ENCODE measurements around the gene RSPH6A. TPM values are rescaled to one million over a fixed set of nuclear protein-coding genes. Genes with fewer than 3 reads are reported as not detected.

RSPH6A gene
- total and polyA plus RNA-seq, 2 of the 13 experiments (the other 11 are each of a cell fraction or from before 2014, with no cell fraction given): 0.07 TPM; not detected in 1

GRCh38 chr19:45770192-45771101 is 44.7 kb downstream of the RSPH6A start (continued):
- TF ChIP-seq ZFAT (CRISPR knock-in tag; conservative IDR thresholded peaks at IDR 0.05): no peak
- TF ChIP-seq KDM5A (IDR thresholded peaks at IDR 0.05; ENCODE audit: borderline replicate concordance, low read length): peak; percentile 51; the same call in 1 of the 2 replicates
- no peak; the same call in 1 of the 2 replicates for TF ChIP-seq ZNF652 (CRISPR knock-in tag; IDR thresholded peaks at IDR 0.05; ENCODE audit: borderline replicate concordance, low read depth)
- TF ChIP-seq RARA (CRISPR knock-in tag; IDR thresholded peaks at IDR 0.05): no peak
- 0 out of 2 replicates have a peak, but pooled peaks have one; percentile 22 for TF ChIP-seq ZBTB38 (CRISPR knock-in tag; IDR thresholded peaks at IDR 0.05)
- no peak for TF ChIP-seq PAF1 (CRISPR knock-in tag; IDR thresholded peaks at IDR 0.05)
- TF ChIP-seq ZNF639 (CRISPR knock-in tag; conservative IDR thresholded peaks at IDR 0.05): no peak; the same call in 1 of the 2 replicates
- peak; percentile 58; the same call in 1 of the 2 replicates for TF ChIP-seq ISL2 (CRISPR knock-in tag; IDR thresholded peaks at IDR 0.05)
- 0 out of 2 replicates have a peak, but pooled peaks have one; percentile 55 for TF ChIP-seq ZSCAN29 (CRISPR knock-in tag; conservative IDR thresholded peaks at IDR 0.05)
- no peak for TF ChIP-seq TCF12 (IDR thresholded peaks at IDR 0.05)
- peak; percentile 86; the same call in 1 of the 2 replicates for TF ChIP-seq TCF12 (CRISPR knock-in tag; IDR thresholded peaks at IDR 0.05)
- TF ChIP-seq ELF1 (CRISPR knock-in tag; IDR thresholded peaks at IDR 0.05): no peak; the same call in 1 of the 2 replicates
- peak; percentile 93 for TF ChIP-seq ZNF547 (CRISPR knock-in tag; IDR thresholded peaks at IDR 0.05)
- TF ChIP-seq GFI1 (CRISPR knock-in tag; IDR thresholded peaks at IDR 0.05; ENCODE audit: borderline replicate concordance): no peak; the same call in 1 of the 2 replicates
- TF ChIP-seq TRIM24 (CRISPR knock-in tag; IDR thresholded peaks at IDR 0.05): no peak
- 0 out of 2 replicates have a peak, but pooled peaks have one; percentile 40 for TF ChIP-seq CHD4 (IDR thresholded peaks at IDR 0.05; ENCODE audit: borderline replicate concordance, low read length)
- TF ChIP-seq, protein P1, sequence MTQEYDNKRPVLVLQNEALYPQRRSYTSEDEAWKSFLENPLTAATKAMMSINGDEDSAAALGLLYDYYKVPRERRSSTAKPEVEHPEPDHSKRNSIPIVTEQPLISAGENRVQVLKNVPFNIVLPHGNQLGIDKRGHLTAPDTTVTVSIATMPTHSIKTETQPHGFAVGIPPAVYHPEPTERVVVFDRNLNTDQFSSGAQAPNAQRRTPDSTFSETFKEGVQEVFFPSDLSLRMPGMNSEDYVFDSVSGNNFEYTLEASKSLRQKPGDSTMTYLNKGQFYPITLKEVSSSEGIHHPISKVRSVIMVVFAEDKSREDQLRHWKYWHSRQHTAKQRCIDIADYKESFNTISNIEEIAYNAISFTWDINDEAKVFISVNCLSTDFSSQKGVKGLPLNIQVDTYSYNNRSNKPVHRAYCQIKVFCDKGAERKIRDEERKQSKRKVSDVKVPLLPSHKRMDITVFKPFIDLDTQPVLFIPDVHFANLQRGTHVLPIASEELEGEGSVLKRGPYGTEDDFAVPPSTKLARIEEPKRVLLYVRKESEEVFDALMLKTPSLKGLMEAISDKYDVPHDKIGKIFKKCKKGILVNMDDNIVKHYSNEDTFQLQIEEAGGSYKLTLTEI (CRISPR knock-in tag; conservative IDR thresholded peaks at IDR 0.05): no peak; the same call in 1 of the 2 replicates
- no peak for TF ChIP-seq ZNF382 (CRISPR knock-in tag; IDR thresholded peaks at IDR 0.05; ENCODE audit: borderline replicate concordance)
- no peak for TF ChIP-seq ZNF468 (CRISPR knock-in tag; IDR thresholded peaks at IDR 0.05)
- TF ChIP-seq, protein P2, sequence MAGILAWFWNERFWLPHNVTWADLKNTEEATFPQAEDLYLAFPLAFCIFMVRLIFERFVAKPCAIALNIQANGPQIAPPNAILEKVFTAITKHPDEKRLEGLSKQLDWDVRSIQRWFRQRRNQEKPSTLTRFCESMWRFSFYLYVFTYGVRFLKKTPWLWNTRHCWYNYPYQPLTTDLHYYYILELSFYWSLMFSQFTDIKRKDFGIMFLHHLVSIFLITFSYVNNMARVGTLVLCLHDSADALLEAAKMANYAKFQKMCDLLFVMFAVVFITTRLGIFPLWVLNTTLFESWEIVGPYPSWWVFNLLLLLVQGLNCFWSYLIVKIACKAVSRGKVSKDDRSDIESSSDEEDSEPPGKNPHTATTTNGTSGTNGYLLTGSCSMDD (CRISPR knock-in tag; IDR thresholded peaks at IDR 0.05): peak; percentile 82; the same call in 1 of the 2 replicates
- no peak for TF ChIP-seq ZNF432 (CRISPR knock-in tag; IDR thresholded peaks at IDR 0.05; ENCODE audit: borderline replicate concordance)
- TF ChIP-seq PATZ1 (CRISPR knock-in tag; IDR thresholded peaks at IDR 0.05): peak; percentile 79
- TF ChIP-seq MAFK (conservative IDR thresholded peaks at IDR 0.05 in 1 of 2, IDR thresholded peaks at IDR 0.05 in 1 of 2; ENCODE audit: low read length in 2 of 2): no peak

All from HepG2 (cell line).